Measurements from ENCODE around the gene COL28A1. TPM values are rescaled to one million over a fixed set of nuclear protein-coding genes. Genes with fewer than 3 reads are reported as not detected.

Gene COL28A1
- not detected for total RNA-seq

GRCh38 chr7:7535691-7536090 is at the start of gene COL28A1:
Gene COL28A1, minus strand, starts transcription at chr7:7535873. Its CDS starts 2,998 bp downstream, at chr7:7532875.

GRCh38 chr7:7566651-7567611 is 31.3 kb upstream of the COL28A1 start, which contains the start of gene MIOS:
Gene MIOS, plus strand, starts transcription at chr7:7566884. Its CDS starts 5,592 bp downstream, at chr7:7572476.

Other genes starting within 250 kb of the COL28A1 start
- 10 to 100 TPM; 21.7 to 34.0 TPM for gene MIOS, start 31.0 kb upstream of the COL28A1 start, total RNA-seq
- 10 to 100 TPM; 17.3 to 20.0 TPM for gene UMAD1, start 104.9 kb upstream of the COL28A1 start, total RNA-seq
- gene RPA3, start 182.7 kb upstream of the COL28A1 start, total RNA-seq = 10 to 100 TPM; 34.1 to 45.6 TPM

Measured in melanocyte of skin (primary cell).